Neural cell (in vitro differentiated cells): Measurements from ENCODE around the gene WDR54.
A peak's percentile ranks its signal among the peaks of the same experiment; 100 is the strongest.

Experiments
- EP300 ChIP-seq: fragments of 450-650 bp; conservative IDR thresholded peaks from 2 replicates; pipeline ENCODE4 v1.6.1; 2014; ENCODE audit warnings: antibody characterized with exemption, mild to moderate bottlenecking, moderate library complexity; ENCODE audit not compliant: poor library complexity, severe bottlenecking
- EZH2 ChIP-seq: fragments of 200-600, 300-800 bp; shearing (Covaris generic), sonication (generic); IDR thresholded peaks from 2 replicates; pipeline ENCODE4 v1.6.1; 2014; ENCODE audit warnings: antibody characterized with exemption, low read length, borderline replicate concordance, mild to moderate bottlenecking; ENCODE audit not compliant: insufficient read depth, poor library complexity, severe bottlenecking
- MXI1 ChIP-seq: fragments of 450-650 bp; conservative IDR thresholded peaks from 2 replicates; pipeline ENCODE4 v1.6.1; 2014; ENCODE audit warnings: antibody characterized with exemption, mild to moderate bottlenecking; ENCODE audit not compliant: poor library complexity, severe bottlenecking
- TAF1 ChIP-seq: IDR thresholded peaks from 2 replicates; pipeline ENCODE4 v1.6.1; 2012; ENCODE audit warnings: low read depth
- TF ChIP-seq, protein P1 (sequence below): fragments of 450-650 bp; IDR thresholded peaks from 2 replicates; pipeline ENCODE4 v1.5.1; 2014; ENCODE audit warnings: antibody characterized with exemption, mild to moderate bottlenecking, moderate library complexity; ENCODE audit not compliant: poor library complexity, severe bottlenecking
- TF ChIP-seq, protein P2 (sequence below): IDR thresholded peaks from 2 replicates; pipeline ENCODE4 v1.6.1; 2012; ENCODE audit warnings: borderline replicate concordance

DNA sequence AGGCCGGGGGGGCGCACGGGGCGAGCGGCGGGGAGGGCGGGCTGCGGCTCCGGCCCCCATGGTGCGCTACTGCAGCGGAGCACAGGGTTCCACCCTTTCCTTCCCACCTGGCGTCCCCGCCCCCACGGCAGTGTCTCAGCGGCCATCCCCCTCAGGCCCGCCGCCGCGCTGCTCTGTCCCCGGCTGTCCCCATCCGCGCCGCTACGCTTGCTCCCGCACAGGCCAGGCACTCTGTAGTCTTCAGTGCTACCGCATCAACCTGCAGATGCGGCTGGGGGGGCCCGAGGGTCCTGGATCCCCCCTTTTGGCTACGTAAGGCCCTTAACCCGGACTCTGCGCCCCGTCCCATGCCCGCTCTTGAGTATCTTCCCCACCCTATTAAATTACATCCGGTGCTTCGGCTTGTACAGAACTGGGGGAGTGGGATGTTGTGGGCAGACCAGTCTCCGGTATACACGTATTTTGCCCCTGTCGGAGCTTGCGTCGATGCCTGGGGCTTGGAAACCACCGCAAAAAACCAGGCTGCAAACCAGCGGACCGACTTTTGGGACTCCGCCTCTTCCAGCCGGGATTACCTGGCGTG is 36.1 kb downstream of the WDR54 start:
- TF ChIP-seq EZH2: no peak
- TF ChIP-seq, protein P1, sequence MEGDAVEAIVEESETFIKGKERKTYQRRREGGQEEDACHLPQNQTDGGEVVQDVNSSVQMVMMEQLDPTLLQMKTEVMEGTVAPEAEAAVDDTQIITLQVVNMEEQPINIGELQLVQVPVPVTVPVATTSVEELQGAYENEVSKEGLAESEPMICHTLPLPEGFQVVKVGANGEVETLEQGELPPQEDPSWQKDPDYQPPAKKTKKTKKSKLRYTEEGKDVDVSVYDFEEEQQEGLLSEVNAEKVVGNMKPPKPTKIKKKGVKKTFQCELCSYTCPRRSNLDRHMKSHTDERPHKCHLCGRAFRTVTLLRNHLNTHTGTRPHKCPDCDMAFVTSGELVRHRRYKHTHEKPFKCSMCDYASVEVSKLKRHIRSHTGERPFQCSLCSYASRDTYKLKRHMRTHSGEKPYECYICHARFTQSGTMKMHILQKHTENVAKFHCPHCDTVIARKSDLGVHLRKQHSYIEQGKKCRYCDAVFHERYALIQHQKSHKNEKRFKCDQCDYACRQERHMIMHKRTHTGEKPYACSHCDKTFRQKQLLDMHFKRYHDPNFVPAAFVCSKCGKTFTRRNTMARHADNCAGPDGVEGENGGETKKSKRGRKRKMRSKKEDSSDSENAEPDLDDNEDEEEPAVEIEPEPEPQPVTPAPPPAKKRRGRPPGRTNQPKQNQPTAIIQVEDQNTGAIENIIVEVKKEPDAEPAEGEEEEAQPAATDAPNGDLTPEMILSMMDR: no peak
- peak; percentile 86 for TF ChIP-seq TAF1
- TF ChIP-seq EP300: no peak
- TF ChIP-seq, protein P2, sequence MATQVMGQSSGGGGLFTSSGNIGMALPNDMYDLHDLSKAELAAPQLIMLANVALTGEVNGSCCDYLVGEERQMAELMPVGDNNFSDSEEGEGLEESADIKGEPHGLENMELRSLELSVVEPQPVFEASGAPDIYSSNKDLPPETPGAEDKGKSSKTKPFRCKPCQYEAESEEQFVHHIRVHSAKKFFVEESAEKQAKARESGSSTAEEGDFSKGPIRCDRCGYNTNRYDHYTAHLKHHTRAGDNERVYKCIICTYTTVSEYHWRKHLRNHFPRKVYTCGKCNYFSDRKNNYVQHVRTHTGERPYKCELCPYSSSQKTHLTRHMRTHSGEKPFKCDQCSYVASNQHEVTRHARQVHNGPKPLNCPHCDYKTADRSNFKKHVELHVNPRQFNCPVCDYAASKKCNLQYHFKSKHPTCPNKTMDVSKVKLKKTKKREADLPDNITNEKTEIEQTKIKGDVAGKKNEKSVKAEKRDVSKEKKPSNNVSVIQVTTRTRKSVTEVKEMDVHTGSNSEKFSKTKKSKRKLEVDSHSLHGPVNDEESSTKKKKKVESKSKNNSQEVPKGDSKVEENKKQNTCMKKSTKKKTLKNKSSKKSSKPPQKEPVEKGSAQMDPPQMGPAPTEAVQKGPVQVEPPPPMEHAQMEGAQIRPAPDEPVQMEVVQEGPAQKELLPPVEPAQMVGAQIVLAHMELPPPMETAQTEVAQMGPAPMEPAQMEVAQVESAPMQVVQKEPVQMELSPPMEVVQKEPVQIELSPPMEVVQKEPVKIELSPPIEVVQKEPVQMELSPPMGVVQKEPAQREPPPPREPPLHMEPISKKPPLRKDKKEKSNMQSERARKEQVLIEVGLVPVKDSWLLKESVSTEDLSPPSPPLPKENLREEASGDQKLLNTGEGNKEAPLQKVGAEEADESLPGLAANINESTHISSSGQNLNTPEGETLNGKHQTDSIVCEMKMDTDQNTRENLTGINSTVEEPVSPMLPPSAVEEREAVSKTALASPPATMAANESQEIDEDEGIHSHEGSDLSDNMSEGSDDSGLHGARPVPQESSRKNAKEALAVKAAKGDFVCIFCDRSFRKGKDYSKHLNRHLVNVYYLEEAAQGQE: peak; percentile 79
- TF ChIP-seq MXI1: no peak
